GM12875 (cell line): ENCODE data around the gene CAPN2.

ENCODE experiments used
- H3K4me3 ChIP-seq: one replicate; pipeline ENCODE4 v1.5.1; 2011; ENCODE audit warnings: low read depth, low read length, control low read depth
- TF ChIP-seq, protein P1 (sequence below): IDR thresholded peaks from 2 replicates; pipeline ENCODE4 v1.5.1; 2011; ENCODE audit warnings: low read depth, mild to moderate bottlenecking, control low read depth, inconsistent platforms, low read length, moderate library complexity, borderline replicate concordance; ENCODE audit not compliant: insufficient read depth

CAPN2 gene

DNA sequence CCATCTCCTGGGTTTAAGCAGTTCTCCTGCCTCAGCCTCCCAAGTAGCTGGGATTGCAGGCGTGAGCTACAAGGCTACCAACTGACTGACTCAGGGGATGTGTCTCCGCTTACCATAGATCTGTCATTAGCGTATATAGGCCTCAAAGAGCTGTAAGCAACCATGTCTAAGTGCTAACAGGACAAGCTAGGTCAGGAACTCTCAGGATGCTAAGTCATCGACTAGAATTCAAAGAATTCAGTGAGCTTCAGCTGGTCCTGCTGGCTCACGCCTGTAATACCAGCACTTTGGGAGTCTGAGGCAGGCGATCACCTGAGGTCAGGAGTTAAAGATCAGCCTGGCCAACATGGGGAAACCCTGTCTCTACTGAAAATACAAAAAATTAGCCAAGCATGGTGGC is 29.5 kb downstream of the CAPN2 start:
- TF ChIP-seq, protein P1, sequence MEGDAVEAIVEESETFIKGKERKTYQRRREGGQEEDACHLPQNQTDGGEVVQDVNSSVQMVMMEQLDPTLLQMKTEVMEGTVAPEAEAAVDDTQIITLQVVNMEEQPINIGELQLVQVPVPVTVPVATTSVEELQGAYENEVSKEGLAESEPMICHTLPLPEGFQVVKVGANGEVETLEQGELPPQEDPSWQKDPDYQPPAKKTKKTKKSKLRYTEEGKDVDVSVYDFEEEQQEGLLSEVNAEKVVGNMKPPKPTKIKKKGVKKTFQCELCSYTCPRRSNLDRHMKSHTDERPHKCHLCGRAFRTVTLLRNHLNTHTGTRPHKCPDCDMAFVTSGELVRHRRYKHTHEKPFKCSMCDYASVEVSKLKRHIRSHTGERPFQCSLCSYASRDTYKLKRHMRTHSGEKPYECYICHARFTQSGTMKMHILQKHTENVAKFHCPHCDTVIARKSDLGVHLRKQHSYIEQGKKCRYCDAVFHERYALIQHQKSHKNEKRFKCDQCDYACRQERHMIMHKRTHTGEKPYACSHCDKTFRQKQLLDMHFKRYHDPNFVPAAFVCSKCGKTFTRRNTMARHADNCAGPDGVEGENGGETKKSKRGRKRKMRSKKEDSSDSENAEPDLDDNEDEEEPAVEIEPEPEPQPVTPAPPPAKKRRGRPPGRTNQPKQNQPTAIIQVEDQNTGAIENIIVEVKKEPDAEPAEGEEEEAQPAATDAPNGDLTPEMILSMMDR, result no peak
- H3K4me3 ChIP-seq, result no peak overlapping the region

DNA sequence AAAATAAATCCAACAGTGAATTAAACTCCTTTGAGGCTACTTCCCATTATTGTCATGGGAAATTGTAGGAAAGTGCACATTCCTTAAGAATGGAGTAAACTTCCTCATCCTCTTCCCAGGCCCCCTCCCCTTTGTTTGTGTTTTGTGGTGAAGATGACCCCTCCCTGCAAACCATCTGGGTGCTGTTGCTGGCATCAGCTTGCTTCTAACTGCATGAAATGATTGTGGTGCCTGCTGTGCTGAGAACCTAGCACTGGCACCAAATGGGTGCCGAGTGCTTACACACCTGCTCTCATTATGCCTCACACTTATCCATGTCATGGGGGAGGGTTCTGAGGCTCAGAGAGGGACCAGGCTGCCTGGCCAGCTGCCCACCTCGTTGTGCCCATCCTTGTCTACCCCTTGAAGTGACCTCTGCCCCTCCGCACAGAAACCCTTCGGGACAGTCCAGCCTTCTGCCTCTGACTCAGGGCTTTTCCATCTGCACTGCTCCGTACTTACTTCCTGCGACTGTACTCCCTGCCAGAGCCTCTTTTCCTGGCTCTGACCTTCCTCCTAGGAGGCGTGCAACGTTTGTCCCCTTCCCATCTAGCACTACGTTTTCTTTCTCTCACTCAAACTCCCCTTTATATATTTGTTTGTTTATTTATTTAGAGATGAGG is 30.6 kb downstream of the CAPN2 start:
- TF ChIP-seq, protein P1, result no peak
- H3K4me3 ChIP-seq, result no peak overlapping the region

DNA sequence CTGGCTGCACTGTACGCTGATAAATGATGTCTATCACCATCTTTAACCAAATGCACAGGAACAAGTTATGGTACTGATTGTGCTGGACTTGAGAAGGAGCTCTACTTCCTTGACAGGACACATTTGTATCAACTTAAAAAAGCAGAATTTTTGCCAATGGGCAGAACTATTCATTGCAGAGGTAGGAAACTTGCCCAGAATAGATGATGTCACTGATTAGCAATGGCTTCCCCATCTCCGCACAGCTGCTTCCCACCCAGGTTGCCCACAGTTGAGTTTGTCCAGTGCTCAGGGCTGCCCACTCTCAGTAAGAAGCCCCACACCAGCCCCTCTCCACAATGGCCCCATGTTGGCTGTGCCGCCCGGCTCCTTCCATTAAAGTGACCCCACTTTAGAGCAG is 33.4 kb downstream of the CAPN2 start:
- TF ChIP-seq, protein P1, result no peak
- no peak overlapping the region for H3K4me3 ChIP-seq

DNA sequence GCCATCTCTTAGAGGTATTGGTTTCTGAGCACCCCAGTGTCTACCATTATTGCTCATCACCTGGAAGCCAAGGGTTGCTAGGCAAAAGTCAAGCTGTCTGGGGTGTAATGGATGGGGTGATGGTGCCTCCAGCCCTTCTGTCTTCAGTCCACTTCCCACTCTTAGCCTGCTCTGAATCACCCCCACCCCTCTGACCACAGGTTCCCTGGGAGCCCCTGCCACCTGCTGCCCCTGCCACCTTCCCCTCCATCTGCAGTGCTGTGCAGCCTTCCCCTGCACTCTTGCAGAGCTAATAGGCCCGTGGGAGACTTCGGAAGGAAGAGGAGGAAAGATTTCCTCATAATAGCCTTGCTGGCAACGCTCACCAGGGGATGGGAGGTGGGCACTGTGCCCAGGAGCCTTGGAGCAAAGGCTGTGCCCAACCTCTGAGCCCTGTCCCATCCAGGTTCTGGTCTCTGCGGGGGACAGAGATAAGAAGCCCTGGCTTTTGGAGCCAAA is 35.5 kb downstream of the CAPN2 start:
- TF ChIP-seq, protein P1, result no peak
- no peak overlapping the region for H3K4me3 ChIP-seq

DNA sequence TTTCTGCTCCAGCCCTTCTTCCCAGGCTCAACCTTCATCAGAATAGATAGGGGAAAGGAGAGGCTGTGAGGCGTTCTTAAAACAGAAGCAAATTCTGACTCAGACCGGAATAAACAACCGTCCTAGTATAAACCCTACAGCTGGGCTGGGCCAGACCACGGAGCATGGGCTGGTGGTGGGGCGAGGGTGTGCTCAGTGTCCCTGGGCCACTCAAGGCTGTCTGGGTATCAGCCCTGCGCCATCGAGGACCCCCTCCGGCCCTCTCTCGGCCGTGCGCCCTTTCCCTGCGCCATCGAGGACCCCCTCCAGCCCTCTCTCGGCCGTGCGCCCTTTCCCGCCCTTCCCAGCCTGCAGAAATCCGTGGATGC is 36.0 kb downstream of the CAPN2 start:
- no peak overlapping the region for H3K4me3 ChIP-seq
- TF ChIP-seq, protein P1, result no peak

DNA sequence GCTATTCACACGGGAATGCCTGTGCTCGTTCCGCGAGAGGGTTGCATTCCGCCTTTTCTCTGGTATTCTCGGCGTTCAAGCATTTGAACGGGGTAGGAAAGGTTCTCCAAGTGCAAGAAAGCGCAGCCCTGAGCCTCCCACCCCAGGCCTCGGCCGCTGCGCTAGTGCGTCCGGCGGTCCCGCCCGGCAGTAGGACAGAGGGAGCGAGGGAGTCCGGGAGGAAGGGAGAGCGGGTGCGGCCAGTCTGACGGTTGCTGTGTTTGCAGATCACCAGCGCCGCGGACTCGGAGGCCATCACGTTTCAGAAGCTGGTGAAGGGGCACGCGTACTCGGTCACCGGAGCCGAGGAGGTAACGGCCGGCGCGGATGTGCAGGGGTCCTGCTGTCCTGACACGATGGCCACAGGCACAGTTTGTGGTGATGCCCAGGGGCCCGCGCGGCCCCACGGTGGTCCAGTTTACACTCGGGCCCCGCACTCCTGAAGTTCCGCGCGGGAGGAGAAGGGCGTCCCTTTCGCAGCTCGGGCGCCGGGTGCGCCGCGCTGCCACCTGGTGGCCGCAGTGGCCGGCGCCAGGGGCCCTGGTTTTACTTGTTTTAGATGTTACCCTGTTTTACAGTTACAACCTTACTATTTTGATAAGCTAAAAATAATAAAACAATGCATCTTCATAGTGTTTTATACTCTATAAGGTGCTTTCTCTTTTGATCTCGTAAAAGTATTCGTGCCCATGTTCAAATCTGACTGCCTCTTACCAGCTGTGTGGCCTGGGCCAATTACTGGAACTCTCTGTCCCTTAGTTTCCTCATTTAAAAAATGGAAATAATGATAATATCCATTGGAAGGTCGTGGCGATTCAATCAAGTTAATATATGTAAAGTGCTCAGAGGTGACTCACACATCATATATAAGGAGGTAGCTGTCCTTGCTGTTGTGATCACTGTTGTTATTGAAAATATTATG is 36.7 kb downstream of the CAPN2 start:
- H3K4me3 ChIP-seq, result peak overlapping the region; percentile 66
- TF ChIP-seq, protein P1, result peak; percentile 91
